ENCODE results near the gene ASXL3. TPM values are rescaled to one million over a fixed set of nuclear protein-coding genes. Genes with fewer than 3 reads are reported as not detected.

The ASXL3 gene
- total and polyA plus RNA-seq, 10 of the 15 experiments (the other 5 are each of a cell fraction or from before 2014, with no cell fraction given): 0.15 TPM; not detected in 9

DNA sequence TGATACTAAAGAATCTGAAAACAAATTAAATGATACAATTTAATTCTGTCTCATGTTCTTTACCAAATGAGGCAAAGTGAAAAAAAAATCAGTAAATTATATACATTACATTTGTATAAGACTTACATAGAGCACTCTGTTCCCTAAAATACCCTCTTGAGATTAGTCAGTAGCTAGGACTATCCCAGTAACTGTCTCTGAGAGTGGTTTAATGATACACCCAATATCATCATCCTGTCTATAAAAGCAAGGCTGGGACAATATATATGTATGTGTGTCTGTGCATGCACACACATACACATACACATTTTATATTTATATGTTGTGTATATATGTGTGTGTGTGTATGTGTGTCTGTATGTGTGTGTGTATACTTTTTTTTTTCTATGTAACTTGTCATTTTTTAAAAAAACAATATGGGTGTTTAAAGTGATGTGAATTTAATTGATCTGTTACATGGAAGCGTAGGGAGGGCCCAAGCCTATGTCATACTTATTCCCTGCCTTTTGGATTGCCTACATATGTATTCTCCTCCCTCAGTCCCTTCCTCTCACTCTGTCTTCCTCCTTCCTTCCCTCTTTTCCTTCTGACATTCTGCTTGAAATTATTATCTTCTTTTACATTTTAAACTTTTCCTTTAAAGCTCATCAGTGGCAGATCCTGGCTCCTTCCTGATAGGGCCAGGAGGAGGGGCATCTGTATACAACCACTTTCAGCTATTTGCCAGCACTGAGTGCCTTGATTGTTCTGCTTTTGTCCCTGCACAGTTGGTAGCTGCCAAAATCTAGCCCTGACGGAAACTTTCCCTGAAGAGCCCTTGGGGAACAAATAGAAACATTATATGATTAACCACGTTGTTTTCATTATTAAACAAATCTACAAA is 6.8 kb downstream of the ASXL3 start:
- intact Hi-C loops (cut with micrococcal nuclease; ENCODE audit: unreplicated experiment): no loop called here
- Histone ChIP-seq H4K20me1 (ENCODE audit: control insufficient read depth, insufficient read depth) (no peaks in the 10 kb centered on the region), H3K9ac (ENCODE audit: control insufficient read depth, insufficient read depth, low read length) (no peak overlapping the region), H3K9me3 (replicated peaks; ENCODE audit: control insufficient read depth, insufficient read depth, low read length) (no peaks in the 10 kb centered on the region), H2AFZ (ENCODE audit: control insufficient read depth, low read depth, low read length) (no peak overlapping the region), H3K27me3 (replicated peaks in 1 of 2; ENCODE audit: control insufficient read depth in 2 of 2, insufficient read depth in 2 of 2, low read length in 1 of 2) (no peaks in the 10 kb centered on the region; a peak in 2 of 4 replicates), H3K4me1 (ENCODE audit: control insufficient read depth, insufficient read depth, low read length) (no peaks in the 10 kb centered on the region), H3K4me3 (no peak overlapping the region), H3K36me3 (ENCODE audit: control insufficient read depth in 2 of 2, insufficient read depth in 2 of 2, low read length in 1 of 2) (no peaks in the 10 kb centered on the region), H3K79me2 (ENCODE audit: control insufficient read depth, insufficient read depth, low read length) (no peaks in the 10 kb centered on the region), H3K4me2 (ENCODE audit: control insufficient read depth, insufficient read depth) (no peak overlapping the region), H3K27ac (ENCODE audit: control insufficient read depth, insufficient read depth) (no peak overlapping the region)
- no peak for TF ChIP-seq NR2C1 (IDR thresholded peaks at IDR 0.05)
- TF ChIP-seq ZBED1 (IDR thresholded peaks at IDR 0.05; ENCODE audit: borderline replicate concordance): no peak
- no peak for TF ChIP-seq STAT3 (IDR thresholded peaks at IDR 0.05; ENCODE audit: low read depth, low read length)
- no peak for TF ChIP-seq IKZF2 (IDR thresholded peaks at IDR 0.05)
- TF ChIP-seq EGR1 (IDR thresholded peaks at IDR 0.05; ENCODE audit: borderline replicate concordance in 1 of 2, low read depth in 2 of 2, low read length in 2 of 2): no peak
- TF ChIP-seq ZNF207 (IDR thresholded peaks at IDR 0.05; ENCODE audit: borderline replicate concordance): no peak
- TF ChIP-seq ATF2 (IDR thresholded peaks at IDR 0.05; ENCODE audit: low read length): no peak
- TF ChIP-seq MYB (IDR thresholded peaks at IDR 0.05; ENCODE audit: borderline replicate concordance, low read depth, low read length): no peak
- TF ChIP-seq YY1 (IDR thresholded peaks at IDR 0.05; ENCODE audit: low read depth, low read length): no peak
- TF ChIP-seq SIX5 (IDR thresholded peaks at IDR 0.05; ENCODE audit: low read depth, low read length, severe bottlenecking): no peak
- no peak for TF ChIP-seq CBX3 (IDR thresholded peaks at IDR 0.05; ENCODE audit: borderline replicate concordance, low read depth)
- no peak for TF ChIP-seq STAT1 (conservative IDR thresholded peaks at IDR 0.05)
- no peak for TF ChIP-seq SUZ12 (IDR thresholded peaks at IDR 0.05; ENCODE audit: unreplicated experiment)
- TF ChIP-seq, protein P1, sequence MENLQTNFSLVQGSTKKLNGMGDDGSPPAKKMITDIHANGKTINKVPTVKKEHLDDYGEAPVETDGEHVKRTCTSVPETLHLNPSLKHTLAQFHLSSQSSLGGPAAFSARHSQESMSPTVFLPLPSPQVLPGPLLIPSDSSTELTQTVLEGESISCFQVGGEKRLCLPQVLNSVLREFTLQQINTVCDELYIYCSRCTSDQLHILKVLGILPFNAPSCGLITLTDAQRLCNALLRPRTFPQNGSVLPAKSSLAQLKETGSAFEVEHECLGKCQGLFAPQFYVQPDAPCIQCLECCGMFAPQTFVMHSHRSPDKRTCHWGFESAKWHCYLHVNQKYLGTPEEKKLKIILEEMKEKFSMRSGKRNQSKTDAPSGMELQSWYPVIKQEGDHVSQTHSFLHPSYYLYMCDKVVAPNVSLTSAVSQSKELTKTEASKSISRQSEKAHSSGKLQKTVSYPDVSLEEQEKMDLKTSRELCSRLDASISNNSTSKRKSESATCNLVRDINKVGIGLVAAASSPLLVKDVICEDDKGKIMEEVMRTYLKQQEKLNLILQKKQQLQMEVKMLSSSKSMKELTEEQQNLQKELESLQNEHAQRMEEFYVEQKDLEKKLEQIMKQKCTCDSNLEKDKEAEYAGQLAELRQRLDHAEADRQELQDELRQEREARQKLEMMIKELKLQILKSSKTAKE (IDR thresholded peaks at IDR 0.05; ENCODE audit: low read depth, poor library complexity, severe bottlenecking): no peak
- no peak for TF ChIP-seq CREB1 (IDR thresholded peaks at IDR 0.05; ENCODE audit: low read depth)
- 17% methylated on average over 3 of the region's 3 CpGs for WGBS (ENCODE audit: insufficient coverage, insufficient replicate concordance, low lambda C conversion rate, missing lambda C conversion rate)
- no peak for ATAC-seq
- no peak for FAIRE-seq
- DNase-seq (ENCODE audit: low read depth, low spot score): no peak
- RAD21 ChIA-PET (ENCODE audit: unreplicated experiment): no interaction called here
- BruUV-seq (replicated peaks): no TSS peak
- CTCF ChIA-PET: no interaction called here
- POLR2A ChIA-PET: no interaction called here
- SMC1A ChIA-PET (ENCODE audit: uncharacterized antibody, unreplicated experiment): interaction anchor here (0.5 to 1.0 kb wide), 2 partner anchors 11 to 247 kb away, joined by 3 read pairs; no protein-coding TSS in a partner anchor
- in situ Hi-C loops (cut with MboI): no loop called here

All from GM12878 (cell line).